Stimulated activated CD8-positive, alpha-beta memory T cell treated with anti-CD3 and anti-CD28 coated beads, Interleukin-12 subunit alpha, Interleukin-12 subunit beta, amount 100 ng/mL, for 24 hours (primary cell): ENCODE results near the gene RNPS1.

Experiments
- DNase-seq: peaks from one replicate; pipeline ENCODE4 v3.0.0-alpha.2; 2020; ENCODE audit errors: extremely low read depth

Gene RNPS1, protein sequence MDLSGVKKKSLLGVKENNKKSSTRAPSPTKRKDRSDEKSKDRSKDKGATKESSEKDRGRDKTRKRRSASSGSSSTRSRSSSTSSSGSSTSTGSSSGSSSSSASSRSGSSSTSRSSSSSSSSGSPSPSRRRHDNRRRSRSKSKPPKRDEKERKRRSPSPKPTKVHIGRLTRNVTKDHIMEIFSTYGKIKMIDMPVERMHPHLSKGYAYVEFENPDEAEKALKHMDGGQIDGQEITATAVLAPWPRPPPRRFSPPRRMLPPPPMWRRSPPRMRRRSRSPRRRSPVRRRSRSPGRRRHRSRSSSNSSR

DNA sequence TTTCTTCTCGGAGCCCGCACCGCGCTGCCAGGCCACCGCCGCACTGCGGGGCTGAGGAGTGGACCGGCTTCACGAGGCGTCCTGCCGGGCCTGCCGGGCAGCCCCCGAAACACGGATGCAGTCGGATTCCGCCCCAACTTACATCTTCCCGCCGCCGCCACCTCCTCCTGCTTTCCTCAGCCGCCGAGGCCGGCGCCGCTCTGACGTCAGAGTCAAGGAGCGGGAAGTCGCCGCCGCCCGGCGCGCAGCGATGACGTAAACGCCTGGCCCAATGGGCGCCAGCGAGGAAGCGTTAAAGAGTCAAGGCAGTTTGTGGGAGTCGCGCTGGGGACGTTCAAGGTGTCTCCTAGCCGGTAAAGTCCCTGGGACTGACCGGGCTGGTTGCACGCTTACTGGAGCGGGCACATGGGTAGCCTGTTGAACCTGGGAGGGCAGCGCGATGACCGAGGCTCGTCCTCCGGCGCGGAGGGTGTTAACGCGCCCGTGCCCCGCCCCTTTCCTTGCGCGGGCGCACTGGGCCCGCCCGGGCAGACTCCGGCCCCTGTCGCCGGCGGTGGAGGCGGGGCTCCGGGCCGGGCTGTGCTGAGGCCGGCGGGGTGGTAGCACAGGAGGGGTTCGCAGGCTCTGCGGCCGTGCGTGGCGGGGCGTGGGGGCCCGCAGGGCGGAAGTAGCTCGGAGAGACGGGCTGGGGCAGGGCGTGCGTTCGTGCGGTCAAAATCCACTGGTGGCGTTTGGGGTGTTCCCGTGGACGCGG is at the start of gene RNPS1:
TSS of gene RNPS1 (minus strand) at position 214 of the 754 bp plus-strand sequence. CDS start 3,483 bp downstream, outside the sequence.
- peak; percentile 94 for DNase-seq

DNA sequence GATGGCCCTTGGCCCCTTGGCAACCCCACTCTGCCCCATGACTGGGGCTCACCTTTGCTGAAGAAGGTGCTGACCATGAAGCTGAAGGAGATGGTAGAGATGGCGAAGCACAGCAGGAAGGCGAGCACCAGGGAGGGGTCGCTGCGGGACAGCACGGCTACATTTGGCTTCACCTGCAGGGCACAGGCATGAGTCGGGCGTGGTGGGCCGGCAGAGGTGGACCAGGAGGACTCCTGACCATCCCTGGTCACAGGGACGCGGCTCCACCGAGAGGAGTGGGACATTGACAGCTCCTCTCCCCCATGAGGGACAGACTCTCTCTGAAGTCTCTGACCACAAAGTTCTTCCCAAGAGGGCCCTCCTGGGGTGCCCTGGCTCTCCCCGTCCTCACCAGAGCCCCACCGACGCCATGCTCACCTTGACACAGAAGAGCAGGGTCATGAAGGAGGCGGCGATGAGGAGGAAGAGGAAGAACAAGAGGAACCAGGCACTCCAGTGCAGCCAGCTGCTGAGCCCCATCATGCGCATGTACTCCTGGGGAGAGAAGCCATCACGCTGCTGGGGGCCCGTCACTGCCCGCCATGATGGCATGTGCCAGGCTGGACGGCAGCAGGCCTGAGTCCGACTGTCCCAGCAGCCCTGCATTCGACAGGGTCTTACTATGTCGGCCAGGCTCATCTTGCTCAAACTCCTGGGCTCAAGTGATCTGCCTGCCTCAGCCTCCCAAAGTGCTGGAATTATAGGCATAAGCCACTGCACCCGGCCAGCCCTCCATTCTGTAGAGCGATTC is 49.5 kb upstream of the RNPS1 start:
- DNase-seq, result no peak

DNA sequence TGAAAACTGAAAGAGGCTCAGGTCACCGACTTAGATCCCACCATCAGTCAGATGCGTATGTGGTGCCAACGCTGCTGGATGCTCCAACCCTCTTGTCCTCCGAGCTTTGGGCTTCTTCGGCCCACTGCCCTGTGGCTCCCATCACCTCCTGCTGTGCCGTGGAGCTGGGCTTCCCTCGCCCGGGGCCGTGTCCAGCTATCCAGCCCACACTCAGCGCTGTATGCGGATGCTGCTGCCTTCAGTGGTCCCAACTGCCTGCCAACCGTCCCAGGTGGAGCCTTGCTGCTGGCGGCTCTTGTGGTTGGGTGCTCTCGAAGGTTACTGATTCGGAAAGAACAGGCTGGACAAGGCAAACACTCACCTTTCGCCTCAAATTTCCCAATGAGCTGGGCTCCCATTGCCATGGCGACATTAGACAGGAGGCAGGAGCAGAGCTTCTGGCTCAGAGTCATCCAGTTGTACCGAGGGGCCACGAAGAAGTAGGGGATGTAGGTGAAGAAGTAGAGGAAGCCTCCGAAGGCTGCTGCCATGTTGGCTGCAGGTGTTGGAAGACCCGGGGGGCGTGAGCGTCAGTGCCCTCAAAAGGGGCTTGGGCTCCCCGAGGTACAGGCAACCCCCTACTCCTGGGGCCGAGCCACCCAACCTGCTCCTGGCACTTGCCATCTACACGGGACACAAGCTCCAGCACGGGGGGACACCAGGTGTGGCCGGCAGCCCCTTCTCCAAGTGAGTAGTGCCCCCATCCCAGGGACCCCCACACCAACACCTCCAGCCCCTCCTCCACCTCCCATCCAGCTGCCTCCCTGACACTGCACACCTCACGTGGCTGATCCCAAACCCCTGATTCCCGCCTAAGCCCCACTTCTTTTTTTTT is 40.4 kb upstream of the RNPS1 start:
- no peak for DNase-seq

DNA sequence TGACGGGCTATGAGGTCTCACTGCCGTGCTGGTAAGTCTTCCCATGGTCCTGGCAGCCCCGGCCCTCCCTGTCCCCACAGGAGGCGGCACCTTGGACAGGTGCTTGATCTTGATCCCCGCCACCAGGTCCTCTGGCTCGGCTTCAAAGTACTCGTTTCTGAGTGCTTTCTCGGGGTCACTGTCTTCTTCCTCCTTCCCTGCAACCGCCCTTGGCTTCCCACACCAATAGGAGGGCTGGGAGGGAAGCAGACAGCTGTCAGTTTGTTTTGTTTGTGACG is 31.9 kb upstream of the RNPS1 start:
- DNase-seq, result no peak

DNA sequence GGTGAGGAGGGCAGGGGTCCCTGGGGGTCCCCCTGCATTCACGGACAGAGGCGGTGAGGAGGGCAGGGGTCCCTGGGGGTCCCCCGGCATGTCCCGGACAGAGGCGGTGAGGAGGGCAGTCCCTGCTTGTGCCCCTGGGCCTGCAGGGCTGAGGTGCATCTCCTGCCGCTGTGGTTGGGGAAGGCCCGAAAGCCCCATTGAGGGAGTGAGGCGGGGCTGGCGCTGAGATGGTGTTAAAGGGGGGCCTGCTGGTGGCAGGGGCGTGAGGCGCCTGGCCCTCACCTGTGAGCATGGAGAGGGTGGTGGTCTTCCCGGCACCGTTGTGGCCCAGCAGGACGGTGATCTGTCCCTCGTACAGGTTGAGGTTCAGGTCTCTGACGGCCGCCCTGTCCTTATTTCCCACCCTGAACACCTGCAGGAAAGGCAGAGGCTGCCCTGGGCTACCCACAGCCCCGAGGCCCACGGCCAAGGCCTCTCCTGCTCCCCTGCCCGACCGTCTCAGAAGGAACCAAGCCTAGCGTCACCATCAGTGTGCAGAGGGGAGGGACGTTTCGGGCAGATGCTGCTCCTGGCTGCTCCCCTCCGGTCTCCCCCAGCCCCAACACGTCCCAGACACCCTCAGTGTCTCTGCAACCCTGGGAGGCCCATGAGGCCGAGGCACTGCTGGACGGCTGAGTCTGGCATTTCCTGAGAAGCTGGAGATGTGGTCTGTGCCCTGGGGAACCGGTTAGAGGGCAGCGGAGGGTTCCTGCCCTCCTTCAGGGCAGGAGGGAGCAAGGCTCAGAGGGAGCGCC is 31.4 kb upstream of the RNPS1 start:
- no peak for DNase-seq

DNA sequence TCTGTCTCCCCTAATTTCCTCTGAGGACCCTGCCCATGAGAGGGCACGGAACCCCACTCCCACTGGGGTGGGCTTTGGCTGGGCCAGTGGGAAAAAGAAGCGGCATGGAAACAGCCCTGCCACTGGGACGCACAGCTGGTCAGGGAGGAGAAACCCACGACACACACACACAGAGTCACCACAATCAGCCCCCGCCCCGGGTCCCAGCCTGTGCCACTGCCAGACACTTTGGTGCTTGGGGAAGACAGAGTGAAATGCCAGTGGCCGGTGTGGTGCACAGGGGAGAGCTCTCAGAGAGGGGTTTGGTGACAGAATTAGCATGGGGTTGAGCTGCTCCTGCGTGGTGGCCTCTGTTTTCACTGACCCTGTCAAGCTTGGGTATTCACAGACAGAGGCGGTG is 30.7 kb upstream of the RNPS1 start:
- no peak for DNase-seq

DNA sequence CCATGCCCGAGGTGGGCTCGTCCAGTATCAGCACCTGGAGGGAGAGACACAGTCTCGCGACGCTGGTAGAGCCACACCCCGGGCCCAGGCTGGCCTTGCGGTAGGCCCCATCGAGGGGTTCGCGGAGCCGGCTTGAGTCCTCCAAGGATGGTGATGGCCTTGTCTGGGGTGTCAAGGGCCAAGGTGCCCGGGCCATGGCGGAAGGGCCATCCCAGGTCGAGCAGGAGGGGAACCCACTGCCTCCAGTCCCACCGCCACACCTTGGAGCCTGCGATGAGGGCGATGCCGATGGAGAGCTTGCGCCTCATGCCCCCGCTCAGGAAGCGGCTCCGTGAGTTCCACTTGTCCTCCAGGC is 29.6 kb upstream of the RNPS1 start:
- DNase-seq, result no peak

DNA sequence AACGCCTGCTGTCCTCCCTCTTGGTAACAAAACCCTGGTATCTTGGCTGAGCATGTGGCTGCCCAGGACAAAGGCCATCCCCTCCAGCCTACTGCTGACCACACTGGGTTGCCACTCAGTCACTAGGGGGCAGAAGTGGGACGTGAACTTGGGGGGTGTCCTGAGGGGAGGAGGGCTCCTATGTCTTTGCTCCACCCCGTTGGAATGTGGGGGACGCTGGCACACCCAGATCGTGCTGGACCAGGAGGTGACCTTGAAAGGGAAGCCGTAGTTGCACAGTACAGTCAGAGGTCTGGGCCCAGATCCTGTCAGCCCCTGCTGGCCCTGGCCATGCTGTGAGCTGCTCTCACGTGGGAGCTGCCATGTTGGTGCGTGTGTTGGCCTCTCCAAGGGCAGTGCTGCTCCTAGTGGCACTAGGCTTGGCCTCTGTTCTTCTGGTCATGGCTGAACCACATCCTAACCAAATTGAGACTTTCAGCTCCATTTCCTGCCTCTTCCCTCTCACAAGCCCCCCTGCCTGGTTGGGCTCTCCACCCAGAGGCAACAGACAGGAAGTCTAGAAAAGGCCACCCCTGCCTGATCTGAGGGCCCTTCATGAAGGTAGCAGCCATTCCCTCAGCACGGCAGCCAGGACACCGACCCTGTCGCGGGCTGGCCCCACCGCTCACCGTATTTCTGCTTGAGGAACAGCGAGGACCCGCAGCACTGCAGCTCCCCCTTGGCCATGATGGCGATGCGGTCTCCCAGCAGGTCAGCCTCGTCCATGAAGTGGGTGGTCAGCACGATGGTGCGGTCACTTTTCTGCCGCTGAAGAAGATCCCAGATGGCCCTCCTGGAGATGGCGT is 29.0 kb upstream of the RNPS1 start:
- no peak for DNase-seq

DNA sequence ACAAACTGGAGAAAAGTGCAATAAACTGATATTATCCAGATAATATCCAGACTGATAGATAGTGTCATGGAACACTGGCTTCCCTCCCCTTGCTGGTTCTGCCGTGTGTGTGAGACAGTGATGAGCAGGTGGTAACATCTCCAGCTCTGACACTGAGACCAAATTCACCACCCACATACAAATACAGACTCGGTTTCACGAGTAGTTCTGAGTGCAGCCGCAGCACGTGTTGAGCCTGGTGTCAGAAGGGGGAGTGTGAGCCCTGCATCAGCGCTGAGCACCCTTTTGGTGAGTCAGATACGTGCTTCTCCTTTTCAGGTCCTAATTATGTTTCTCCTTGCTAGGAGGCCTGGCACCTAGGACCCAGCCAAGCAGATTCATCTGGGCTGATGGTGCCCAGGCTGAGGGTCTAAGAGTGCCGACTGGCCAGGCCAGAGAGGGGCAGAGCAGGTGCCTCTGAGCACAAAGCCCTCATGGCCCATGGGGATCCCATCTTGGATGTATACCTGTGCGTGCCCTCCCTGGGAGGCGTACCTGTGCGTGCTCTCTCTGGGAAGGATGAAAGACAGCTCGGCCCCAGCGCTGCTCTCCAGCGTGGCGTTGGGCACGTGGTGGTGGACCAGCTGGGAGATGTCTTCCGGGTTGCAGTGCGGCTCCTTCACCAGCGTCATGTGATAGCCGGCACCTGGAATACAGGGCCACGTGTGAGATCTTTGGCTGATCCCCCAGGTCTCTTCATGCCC is 27.3 kb upstream of the RNPS1 start:
- no peak for DNase-seq

DNA sequence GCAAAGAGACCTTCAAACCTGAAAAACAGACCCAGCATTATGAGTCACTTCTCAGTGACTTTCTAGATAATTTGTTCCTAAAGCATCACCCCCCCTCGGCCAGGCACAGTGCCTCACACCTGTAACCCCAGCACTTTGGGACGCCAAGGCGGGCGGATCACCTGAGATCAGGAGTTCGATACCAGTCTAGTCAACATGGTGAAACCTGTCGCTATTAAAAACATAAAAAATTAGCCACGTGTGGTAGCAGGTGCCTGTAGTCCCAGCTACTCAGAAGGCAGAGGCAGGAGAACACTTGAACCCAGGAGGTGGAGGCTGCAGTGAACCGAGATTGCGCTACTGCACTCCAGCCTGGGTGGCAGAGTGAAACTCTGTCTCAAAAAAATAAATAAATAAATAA is 24.3 kb upstream of the RNPS1 start:
- DNase-seq, result no peak

DNA sequence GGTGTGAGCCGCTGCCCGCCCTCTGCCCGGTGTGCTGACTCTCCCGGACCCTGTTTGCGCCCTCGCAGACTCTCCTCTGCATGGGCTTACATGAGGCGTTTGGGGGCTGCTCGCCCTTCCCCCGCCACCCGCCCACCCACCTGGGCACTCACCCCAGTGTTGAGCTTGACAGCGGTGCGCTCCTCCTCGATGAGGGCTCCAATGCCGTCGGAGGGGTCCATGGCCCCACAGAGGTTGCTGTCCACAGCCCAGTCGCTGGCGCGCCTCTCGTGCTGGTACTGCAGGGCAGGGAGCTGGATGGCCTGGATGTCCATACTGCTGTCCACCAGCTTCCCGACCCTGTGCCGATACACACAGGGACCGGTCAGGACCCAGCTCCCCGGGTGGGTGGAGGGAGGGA is 21.4 kb upstream of the RNPS1 start:
- no peak for DNase-seq

DNA sequence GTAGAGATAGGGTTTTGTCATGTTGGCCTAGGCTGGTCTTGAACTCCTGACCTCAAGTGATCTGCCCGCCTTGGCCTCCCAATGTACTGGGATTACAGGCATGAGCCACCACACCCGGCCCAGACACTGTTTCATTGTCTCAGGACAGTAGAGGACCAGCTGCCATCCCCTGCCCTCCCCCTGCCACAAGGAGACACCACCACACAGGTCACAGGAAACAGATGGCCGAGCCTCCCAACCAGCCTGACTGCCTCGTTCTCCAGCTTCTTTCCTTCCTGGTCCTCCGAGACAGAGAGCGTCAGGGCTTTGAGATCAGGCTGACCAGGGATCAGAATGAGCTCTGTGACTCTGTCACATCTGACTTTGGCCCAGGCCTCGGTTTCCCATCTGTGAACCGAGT is 20.8 kb upstream of the RNPS1 start:
- DNase-seq, result no peak

DNA sequence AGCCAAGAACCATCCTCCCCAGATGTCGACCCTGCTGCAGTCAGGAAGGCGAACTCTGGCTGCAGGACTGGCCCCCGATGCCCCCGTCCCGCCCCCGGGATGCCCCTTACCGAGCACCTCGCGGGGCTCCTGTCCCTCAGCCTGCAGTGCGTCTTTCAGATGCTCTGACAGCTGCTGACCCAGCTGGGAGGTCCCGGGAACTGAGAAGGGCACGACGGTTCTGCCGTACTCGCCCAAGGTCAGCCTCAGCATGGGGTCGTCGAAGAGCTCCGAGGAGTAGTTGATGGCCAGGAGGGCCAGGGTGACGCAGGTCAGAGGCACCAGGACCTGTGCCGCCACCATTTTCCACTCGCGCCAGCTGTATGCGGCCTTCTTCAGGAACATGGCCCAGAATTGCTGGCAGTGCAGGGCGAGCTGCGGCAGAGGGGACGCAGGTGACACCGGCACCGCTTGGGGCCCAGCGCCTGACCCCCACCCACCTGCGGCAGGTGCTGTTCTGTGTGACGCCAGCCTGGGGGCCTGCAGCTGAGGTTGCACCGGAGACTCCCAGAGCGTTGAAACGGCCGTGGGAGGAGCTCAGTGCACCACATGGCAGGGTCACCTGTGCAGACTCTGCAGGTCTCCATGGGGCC is 20.1 kb upstream of the RNPS1 start:
- DNase-seq, result no peak

DNA sequence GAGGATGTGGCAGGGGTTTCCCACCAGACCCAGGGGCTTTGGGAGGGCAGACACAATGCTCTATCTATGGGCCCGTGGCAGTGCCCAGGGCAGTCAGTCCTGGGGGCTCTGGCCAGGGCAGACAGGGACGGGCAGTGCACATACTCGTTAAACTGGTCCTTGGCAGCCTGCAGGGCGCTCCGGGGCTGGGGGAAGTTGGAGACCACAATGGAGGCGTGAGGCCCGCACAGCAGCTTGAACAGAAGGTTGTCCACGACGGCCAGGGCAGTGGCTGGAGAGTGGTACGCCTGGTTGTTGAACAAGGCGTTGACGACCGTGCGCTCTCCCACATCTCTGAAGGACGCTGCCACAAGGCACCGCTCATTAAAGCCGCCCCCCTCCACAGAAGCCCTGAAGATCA is 18.6 kb upstream of the RNPS1 start:
- no peak for DNase-seq

DNA sequence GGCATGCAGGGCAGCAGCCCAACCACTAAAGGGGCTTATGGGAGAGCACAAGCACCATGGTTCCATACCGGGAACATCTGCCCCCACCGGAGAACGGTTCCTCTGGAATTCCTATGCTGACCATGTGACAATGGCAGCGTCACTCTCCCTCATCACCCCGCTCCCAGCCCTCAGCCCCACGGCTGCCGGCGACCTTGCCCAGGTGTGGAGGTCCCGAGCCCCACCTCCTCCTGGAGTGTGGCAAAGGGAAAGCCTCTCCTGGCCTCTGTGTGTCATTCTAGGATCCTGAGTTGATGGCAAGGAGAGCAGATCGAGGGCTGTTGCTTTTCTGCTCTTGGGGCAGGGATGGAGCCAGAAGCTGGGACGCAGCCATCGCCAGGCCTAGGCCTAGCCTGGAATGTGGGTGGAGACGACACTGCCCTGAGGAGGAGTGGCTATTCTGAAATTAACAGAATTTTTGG is 17.8 kb upstream of the RNPS1 start:
- DNase-seq, result no peak

DNA sequence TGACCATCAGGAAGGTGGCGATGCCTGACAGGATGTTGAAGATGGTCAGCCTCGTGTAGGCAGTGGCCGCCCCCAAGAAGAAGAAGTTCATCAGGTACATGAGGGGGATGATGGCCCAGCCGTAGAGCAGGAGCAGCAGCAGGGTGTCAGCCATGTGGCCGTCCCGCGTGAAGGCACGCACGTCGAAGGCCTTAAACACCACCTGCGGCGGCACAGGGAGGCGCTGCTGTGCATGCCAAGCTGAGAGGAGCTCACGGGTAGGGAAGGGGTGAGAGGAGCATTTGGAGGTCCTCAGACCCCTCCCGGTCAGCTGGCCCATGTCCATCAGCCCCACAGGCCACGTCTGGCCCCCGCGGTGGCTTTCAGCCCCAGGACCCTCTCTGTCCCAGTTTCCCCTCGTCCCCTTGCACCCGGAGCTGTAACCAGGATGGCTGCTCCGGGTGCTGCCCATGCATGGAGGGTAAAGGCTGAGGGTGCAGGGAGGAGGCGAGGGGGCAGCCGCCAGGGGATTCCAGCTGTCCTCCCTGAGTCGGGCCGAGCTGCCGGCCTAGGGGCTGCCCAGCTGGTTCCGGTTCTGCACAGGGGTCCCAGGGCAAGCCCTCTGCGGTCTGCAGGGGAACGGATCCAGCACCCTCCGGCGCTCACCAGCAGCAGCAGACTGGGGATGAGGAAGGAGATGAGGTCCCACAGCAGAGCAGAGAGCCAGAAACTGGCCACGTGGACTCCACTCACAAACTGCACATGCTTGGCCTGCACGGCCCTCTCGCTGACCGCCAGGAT is 17.1 kb upstream of the RNPS1 start:
- no peak for DNase-seq

DNA sequence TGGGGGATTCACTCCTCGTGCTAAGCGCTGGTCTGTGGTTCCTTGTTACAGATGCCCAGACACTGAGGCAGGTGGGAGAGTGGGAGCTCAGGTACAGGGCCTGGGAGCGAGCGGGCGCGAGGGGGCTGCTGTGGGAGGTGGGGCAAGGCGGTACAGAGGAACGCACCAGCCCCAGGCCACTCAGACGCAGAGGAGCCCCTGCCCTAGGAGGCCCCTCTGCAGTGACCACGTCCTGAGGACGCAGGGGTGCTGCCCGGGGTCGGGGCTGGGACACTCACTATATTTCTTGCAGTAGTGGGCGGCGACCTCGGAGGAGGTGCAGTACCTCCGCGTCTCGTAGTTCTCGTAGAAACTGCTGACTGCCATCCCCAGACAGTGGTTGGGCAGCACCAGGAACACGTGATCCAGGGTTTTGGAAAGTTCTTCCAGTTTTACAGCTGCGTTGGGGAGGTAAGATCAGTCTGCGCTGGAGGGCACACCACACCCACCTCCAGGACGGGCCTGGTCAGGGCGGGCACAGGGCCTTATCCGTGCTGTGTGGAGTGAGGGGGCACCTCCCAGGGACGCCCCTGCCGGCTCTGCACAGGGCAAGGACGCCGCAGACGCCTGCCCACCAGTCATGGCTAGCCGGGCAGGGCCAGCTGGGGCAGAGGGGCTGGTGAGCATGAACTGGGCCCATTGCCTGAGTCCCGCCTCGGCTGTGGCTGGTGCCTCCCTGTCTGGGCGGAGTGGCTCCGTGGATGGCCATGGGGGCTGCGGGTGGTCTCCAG is 16.3 kb upstream of the RNPS1 start:
- DNase-seq, result no peak
